Measurements from ENCODE around the gene PTPRM. TPM values are rescaled to one million over a fixed set of nuclear protein-coding genes. Genes with fewer than 3 reads are reported as not detected.

The PTPRM gene
- total and polyA plus RNA-seq, 7 donors, result 3.9 to 151 (median 62.8) TPM

GRCh38 chr18:7633171-7633570 is 66.1 kb downstream of the PTPRM start:
- H3K27ac ChIP-seq, result no peak overlapping the region
- H3K9me3 ChIP-seq, result no peaks in the 10 kb centered on the region
- no peaks in the 10 kb centered on the region for H3K27me3 ChIP-seq
- no peak for DNase-seq
- H3K4me3 ChIP-seq, result no peak overlapping the region
- intact Hi-C loops (cut with DNase I), result no loop called here
- H3K36me3 ChIP-seq, result no peaks in the 10 kb centered on the region
- WGBS, 2 donors, result 73 to 83% methylated on average over 2 of the region's 2 CpGs
- peaks cover 0 to 32% (median 16%) of the 10 kb centered on the region in 4 donors for H3K4me1 ChIP-seq
- no peak for TF ChIP-seq POLR2A (IDR thresholded peaks at IDR 0.05)
- TF ChIP-seq POLR2AphosphoS5 (IDR thresholded peaks at IDR 0.05), result no peak

- no peak for DNase-seq
- intact Hi-C loops (cut with DNase I), result no loop called here
- H3K9me3 ChIP-seq, result no peaks in the 10 kb centered on the region
- TF ChIP-seq CTCF (IDR thresholded peaks at IDR 0.05) (no peak), EP300 (IDR thresholded peaks at IDR 0.05) (no peak), POLR2A (IDR thresholded peaks at IDR 0.05) (no peak)
- no peaks in the 10 kb centered on the region for H3K27me3 ChIP-seq
- peaks cover 0 to 34% (median 15%) of the 10 kb centered on the region in 4 donors for H3K4me1 ChIP-seq
- no peak overlapping the region for H3K4me3 ChIP-seq
- H3K27ac ChIP-seq, result no peak overlapping the region
- 84 to 92% methylated on average over 1 of the region's 1 CpG for WGBS, 2 donors
- no peaks in the 10 kb centered on the region for H3K36me3 ChIP-seq
These were observed 68.8 kb downstream of the PTPRM start for GRCh38 chr18:7635948-7636347.

GRCh38 chr18:7637269-7637668 is 70.2 kb downstream of the PTPRM start:
- H3K36me3 ChIP-seq, result no peaks in the 10 kb centered on the region
- no peak overlapping the region for H3K27ac ChIP-seq
- no peak overlapping the region for H3K4me3 ChIP-seq
- H3K27me3 ChIP-seq, result no peaks in the 10 kb centered on the region
- 22 to 53% methylated on average over 2 of the region's 2 CpGs for WGBS, 2 donors
- intact Hi-C loops (cut with DNase I), result no loop called here
- peaks cover 0 to 33% (median 14%) of the 10 kb centered on the region in 4 donors for H3K4me1 ChIP-seq
- TF ChIP-seq POLR2AphosphoS5 (IDR thresholded peaks at IDR 0.05) (no peak), CTCF (IDR thresholded peaks at IDR 0.05) (no peak)
- H3K9me3 ChIP-seq, result no peaks in the 10 kb centered on the region
- DNase-seq, result no peak

GRCh38 chr18:7638321-7638720 is 71.2 kb downstream of the PTPRM start:
- no peak overlapping the region for H3K27ac ChIP-seq
- no peaks in the 10 kb centered on the region for H3K9me3 ChIP-seq
- no peak for TF ChIP-seq POLR2AphosphoS5 (IDR thresholded peaks at IDR 0.05)
- no peak for TF ChIP-seq EP300 (IDR thresholded peaks at IDR 0.05)
- TF ChIP-seq POLR2A (IDR thresholded peaks at IDR 0.05), result no peak
- TF ChIP-seq CTCF (IDR thresholded peaks at IDR 0.05), result no peak
- H3K4me3 ChIP-seq, result no peak overlapping the region
- H3K27me3 ChIP-seq, result no peaks in the 10 kb centered on the region
- DNase-seq, result no peak
- intact Hi-C loops (cut with DNase I), result no loop called here
- no peaks in the 10 kb centered on the region for H3K36me3 ChIP-seq
- peaks cover 0 to 28% (median 13%) of the 10 kb centered on the region in 4 donors for H3K4me1 ChIP-seq

GRCh38 chr18:7641813-7642212 is 74.7 kb downstream of the PTPRM start:
- H3K27me3 ChIP-seq, result no peaks in the 10 kb centered on the region
- DNase-seq, result no peak
- peaks cover 0 to 31% (median 14%) of the 10 kb centered on the region in 4 donors for H3K4me1 ChIP-seq
- TF ChIP-seq POLR2AphosphoS5 (IDR thresholded peaks at IDR 0.05), result no peak
- H3K4me3 ChIP-seq, result no peak overlapping the region
- intact Hi-C loops (cut with DNase I), result no loop called here
- H3K36me3 ChIP-seq, result no peaks in the 10 kb centered on the region
- H3K27ac ChIP-seq, result no peak overlapping the region
- 47 to 78% methylated on average over 4 of the region's 4 CpGs for WGBS, 2 donors
- no peaks in the 10 kb centered on the region for H3K9me3 ChIP-seq

- no peaks in the 10 kb centered on the region for H3K27me3 ChIP-seq
- H3K4me3 ChIP-seq, result no peak overlapping the region
- H3K9me3 ChIP-seq, result no peaks in the 10 kb centered on the region
- intact Hi-C loops (cut with DNase I), result no loop called here
- H3K36me3 ChIP-seq, result no peaks in the 10 kb centered on the region
- no peak for TF ChIP-seq EP300 (IDR thresholded peaks at IDR 0.05)
- no peak for TF ChIP-seq POLR2A (IDR thresholded peaks at IDR 0.05)
- no peak for TF ChIP-seq CTCF (IDR thresholded peaks at IDR 0.05)
- TF ChIP-seq POLR2AphosphoS5 (IDR thresholded peaks at IDR 0.05), result no peak
- no peak overlapping the region for H3K27ac ChIP-seq
- DNase-seq, result no peak
- 76 to 82% methylated on average over 7 of the region's 7 CpGs for WGBS, 2 donors
- H3K4me1 ChIP-seq, result peaks cover 0 to 25% (median 12%) of the 10 kb centered on the region in 4 donors
These were observed 75.3 kb downstream of the PTPRM start for GRCh38 chr18:7642331-7642890.

Data from sigmoid colon (tissue), 7 donors.